Measurements from ENCODE around the gene STK4.

DNA sequence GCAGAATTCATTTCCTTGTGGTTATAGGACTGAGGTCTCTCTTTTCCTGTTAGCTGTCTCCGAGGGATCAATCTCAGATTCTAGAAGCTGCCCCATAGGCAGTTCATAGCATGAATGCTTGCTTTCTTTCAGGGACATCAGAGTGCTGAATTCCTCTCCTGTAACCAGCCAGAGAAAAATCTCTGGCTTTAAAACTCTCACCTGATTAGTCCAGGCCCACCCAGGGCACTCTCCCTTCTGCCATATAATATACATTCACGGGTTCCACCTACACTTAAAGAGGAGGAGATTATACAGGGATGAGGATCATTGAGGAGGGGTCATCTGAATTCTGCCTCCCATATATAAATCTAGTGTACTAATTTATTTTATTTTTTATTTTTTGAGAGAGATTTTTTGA is 136.8 kb downstream of the STK4 start:
- TF ChIP-seq POLR2A (IDR thresholded peaks at IDR 0.05) (no peak), CTCF (IDR thresholded peaks at IDR 0.05) (no peak)
